NCI-H146 treated with DMSO at 0.1 percent for 48 hours (cell line): ENCODE data around the gene IFITM2.
"Not testable (repeated sequence)": the region's sequence is repeated elsewhere in the genome, so short reads cannot be mapped to it uniquely, and the experiment has no call there.

Source experiments
- DNase-seq: peaks from one replicate; lab custom pipeline; 2025; ENCODE audit not compliant: unreplicated experiment; lab: John Stamatoyannopoulos, UW

Gene IFITM2

DNA sequence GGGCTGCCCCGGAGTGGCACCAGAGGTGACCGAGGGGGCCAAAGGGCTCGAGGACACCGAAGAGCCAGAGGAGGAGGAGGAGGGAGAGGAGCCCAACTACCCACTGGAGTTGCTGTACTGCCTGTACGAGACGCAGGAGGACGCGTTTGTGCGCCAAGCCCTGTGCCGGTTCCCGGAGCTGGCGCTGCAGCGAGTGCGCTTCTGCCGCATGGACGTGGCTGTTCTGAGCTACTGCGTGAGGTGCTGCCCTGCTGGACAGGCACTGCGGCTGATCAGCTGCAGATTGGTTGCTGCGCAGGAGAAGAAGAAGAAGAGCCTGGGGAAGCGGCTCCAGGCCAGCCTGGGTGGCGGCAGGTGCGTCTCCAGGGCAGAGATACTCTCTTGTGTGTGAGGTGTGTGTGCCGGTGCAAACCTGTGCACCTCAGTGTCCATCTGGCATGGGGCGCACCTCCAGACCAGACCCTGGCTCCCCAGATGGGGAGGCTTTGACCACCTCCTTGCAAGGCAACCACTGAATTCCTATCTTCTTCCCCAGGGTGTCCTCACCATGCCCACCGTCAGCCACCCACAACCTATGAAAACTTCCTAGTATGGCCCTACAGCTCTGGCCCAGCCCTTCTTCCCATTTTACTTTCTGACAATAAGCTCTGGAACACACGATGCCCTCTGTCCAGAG lies 26.0 kb upstream of the IFITM2 start:
- no peak for DNase-seq

DNA sequence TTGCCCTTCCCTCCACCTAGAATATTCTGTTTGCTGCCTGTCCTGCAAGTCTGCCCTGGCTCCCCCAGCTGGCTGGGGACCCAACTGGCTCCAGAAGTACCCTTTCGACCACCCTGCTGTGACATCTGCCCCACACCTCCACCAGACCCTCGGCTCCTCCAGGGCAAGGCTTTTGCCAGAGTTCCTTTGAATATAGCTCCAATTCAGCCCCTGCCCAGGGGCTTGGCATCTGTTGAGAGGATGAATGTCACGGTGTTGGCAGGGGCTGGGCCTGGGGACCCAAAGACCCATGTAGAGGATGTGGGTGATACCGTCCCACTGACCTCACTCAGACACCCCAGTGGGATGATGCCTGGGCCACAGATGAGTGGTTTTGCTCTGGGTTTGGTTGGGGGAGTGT lies 25.4 kb upstream of the IFITM2 start:
- DNase-seq = no peak

DNA sequence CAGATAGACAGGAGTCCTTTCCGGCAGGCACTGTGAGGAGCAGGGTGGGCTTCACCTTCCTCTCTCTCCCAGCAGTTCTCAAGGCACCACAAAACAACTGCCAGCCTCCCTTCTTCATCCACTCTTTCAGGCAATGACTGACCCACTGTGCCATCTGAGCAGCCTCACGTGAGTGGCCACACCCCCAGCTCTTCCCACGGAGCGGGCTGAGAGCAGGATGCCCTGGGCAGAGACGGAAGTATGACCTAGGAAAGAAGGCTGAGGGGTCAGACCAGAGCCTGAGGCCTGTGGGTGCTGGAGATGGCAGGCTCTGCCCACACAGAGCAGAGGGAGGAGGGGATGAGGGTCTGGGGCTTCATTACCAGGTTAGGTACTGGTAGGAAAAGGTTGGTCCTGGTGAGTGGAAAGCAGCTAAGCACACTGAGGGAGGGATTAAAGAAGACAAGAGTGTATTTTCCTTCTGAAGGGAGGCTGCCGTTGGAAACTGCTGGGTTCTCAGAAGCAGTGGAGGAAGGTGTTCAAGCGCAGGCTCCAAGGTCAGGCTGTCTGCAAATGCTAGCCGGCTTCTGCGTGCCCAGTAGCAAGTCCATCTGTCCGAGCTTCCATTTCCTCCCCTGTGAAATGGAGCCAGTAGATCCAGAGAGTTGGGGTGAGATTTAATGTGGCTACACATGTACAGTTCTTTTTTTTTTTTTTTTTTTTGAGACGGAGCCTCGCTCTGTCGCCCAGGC lies 24.8 kb upstream of the IFITM2 start:
- no peak for DNase-seq

DNA sequence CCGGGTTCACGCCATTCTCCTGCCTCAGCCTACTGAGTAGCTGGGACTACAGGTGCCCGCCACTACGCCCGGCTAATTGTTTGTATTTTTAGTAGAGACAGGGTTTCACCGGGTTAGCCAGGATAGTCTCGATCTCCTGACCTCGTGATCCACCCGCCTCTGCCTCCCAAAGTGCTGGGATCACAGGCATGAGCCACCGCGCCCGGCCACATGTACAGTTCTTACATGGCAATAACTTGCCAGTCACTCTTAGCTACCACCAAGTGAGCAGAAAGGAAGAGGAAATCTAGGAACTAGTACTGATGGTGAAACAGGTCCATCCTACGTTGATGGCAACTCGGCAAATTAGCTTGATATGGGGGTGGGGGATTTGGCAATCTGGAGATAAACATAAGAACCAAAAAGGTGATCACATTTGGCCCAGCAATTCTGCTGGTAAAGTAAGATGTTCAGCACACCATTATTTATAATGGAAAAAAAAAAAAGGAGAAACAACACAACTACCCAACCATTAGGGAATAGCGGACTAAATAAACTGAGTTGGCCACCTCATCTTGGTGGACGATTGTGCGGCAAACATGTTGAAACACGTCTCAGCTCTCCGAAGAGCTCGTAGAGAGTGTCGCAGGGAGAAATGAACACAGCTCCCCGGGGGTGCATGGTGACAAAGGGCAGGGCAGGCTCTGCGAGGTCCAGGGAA lies 24.1 kb upstream of the IFITM2 start:
- DNase-seq = no peak

DNA sequence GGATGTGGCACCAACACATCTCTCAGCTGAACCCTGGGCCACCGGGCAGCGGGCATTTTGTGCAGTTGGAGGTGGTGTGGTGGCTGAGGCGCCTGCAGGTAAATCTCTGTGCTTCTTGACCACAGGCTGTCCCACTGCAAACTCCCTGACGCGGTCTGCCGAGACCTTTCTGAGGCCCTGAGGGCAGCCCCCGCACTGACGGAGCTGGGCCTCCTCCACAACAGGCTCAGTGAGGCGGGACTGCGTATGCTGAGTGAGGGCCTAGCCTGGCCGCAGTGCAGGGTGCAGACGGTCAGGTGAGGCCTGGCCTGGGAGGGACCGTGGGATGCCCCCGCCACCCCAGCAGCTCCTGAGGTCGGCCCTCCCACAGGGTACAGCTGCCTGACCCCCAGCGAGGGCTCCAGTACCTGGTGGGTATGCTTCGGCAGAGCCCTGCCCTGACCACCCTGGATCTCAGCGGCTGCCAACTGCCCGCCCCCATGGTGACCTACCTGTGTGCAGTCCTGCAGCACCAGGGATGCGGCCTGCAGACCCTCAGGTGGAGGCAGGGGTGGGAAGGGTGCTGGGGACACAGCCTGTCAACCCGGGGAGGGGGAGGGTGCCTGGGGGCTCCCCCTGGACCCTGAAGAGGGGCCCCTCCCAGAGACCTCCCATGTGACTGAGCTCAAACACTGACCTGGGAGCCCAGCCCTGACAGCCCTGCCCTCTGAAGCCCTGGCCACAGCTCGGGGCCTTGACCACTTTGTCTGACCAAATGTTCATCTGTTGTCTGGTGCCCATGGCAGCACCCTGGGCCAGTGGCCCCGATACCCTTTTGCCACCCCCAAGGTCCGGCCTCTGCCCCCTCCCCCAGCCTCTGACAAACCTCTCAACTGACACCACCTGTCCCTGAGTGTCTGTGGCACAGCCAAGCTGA lies 23.3 kb upstream of the IFITM2 start:
- DNase-seq = no peak

DNA sequence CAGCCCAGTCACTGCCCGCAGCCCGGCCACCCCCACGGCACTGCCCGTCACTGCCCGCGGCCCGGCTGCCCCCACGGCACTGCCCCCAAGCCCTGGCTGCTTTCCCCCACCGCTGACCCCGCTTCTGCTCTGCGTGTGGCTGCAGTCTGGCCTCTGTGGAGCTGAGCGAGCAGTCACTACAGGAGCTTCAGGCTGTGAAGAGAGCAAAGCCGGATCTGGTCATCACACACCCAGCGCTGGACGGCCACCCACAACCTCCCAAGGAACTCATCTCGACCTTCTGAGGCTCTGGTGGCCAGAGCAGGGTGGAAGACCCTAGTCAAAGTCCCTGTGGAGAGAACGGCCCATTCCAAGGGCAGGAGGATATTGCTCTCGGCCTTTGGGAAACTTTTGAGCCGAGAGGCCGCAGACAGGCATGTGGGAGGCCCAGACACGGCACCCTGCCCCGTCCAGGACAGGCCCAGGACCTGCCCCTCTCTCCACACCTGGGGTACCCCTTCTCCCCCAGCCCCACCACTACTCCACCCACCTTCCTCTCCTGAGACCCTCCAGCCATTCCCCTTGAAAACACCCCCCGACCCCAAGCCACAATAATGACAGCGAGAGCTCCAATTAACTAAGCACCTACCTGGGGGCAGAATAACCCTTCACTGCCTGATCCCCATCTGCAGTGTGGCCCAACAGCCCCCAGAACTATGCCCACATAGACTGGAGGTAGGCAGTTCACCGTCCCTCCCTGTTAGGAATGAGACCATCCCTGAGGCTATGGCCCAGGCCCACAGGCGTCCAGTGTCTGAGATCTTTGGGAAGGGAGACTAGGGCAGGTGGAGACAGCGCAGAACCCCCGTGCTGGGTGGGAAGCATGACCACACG lies 22.4 kb upstream of the IFITM2 start:
- DNase-seq = no peak

DNA sequence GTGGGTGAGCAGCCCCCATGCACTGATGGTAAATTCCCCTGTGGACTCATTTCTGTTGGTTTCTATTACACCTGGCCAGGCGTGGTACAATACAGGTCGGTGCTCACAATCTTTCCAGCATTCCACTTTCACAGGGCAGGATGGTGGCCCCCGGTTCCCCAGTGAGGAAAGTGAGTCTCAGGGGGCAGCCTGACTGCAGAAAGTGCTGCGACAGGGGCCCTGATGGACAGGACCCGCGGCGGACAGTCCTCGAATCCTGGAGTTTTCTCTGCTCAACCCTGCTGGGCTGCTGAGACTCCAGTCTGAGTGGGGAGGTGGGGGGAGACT lies 21.8 kb upstream of the IFITM2 start:
- no peak for DNase-seq

DNA sequence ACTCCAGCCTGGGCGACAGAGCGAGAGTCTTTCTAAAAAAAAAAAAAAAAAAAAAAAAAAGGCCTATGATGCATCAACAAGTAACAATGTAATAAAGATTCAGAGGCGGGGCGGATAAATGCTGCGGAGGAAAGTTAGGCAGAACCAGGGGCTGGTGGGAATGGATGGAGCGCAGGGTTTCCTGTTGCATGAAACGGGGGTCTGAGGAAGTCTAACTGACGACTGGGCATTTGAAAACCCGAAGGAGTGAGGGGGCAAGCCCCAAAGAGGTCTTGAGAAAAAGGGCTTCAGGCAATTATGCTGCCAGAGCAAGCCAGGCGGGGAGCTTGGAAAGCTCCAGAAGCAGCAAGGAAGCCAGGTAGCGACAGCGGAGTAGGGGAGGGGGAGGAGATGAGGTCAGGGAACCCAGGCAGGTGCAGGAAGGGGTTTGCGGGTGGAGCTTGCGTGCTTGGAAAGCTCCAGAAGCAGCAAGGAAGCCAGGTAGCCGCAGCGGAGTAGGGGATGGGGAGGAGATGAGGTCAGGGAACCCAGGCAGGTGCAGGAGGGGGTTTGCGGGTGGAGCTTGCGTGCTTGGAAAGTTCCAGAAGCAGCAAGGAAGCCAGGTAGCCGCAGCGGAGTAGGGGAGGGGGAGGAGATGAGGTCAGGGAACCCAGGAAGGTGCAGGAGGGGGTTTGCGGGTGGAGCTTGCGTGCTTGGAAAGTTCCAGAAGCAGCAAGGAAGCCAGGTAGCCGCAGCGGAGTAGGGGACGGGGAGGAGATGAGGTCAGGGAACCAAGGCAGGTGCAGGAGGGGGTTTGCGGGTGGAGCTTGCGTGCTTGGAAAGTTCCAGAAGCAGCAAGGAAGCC lies 20.4 kb upstream of the IFITM2 start:
- not testable (repeated sequence) for DNase-seq

DNA sequence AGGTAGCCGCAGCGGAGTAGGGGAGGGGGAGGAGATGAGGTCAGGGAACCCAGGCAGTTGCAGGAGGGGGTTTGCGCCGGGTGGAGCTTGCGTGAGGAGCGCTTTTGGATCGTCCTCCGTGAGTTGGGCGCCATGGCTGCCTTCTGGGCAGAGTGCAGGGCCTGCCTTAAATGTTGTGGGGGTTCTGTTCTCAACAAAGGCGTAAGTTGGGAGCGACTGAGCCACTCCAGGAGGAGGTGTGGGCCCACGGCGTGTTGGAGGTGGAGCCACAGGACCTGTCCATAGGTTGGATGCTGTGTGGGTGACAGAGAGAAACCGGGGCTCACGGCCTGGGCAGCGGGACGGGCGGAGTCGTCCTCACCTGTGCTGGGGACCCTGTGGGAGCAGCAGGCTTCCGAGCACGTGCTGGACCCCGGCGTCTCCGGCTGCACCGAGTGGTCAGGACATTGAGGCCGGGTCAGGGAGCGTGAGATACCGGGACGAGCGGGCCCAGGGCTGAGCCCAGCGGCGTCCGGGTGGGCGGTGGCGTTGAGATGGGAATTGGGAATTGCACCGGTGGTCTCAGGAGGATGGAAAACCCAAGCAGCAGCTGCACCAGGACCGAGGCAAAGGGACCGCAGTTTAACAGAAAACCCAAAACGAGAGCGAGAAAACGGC lies 19.7 kb upstream of the IFITM2 start:
- no peak for DNase-seq

DNA sequence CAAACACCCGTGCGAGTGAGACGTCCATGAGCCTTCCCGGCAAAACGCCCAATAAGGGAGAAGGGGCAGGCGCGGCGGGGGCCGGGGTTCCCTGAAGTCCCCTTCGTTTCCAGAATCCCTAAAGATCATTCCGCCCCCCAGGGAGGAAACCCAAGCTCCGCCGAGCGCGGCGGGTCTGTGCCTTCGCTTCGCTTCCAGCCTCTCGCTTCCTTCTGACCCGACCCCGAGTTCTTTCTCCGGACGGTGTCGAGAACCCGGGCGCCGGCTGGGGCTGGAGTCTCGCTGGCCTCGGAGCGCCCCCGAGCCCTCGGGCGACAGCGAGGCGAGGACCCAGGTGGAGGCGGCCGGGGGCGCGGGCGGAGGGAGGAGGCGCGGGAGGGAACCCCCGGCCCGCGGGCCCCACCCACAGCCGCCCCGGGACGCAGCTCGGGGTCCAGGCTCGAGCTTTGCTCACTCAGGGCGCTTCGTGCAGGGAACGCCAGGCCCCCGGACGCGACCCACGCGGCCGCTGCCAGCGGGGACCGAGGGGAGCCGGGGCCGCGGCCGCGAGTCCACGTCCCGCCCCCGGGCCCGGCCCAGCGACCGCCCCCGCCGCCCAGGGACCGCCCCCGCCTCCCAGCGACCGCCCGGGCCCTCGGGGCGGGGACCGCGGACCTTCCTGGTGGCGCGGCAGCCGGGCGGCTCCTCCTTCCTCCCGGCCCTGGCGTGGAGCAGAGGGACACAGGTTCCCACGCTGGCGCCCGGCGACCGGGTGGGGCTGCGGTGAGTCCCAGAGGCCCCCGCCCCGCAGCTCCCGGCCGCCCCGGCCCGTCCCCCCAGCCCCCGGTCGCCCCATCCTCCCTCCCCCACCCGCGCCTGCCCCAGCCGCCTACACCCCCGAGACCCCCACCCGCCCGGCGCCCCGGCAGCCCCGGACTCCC lies 18.9 kb upstream of the IFITM2 start, which contains the start of gene PGGHG:
Gene PGGHG (plus strand): TSS at position 649 of the 920 bp plus-strand sequence. CDS start 691 bp downstream, outside the sequence.
- no peak for DNase-seq

DNA sequence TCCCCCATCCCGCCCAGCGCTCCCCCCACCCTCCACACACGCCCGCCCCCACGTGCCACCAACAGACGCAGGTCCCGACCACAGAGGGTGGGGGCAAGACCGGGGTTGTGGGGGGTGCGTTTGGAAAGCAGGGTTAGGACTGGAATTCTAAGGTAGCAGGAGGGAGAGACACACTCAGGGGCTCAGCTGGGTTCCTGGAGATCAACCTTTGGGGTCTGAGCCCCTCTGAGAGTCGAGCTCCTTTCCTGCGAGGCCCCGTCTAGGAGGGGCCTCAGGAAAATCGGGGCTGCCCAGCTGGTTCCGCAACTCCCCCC lies 18.3 kb upstream of the IFITM2 start:
- DNase-seq = no peak

DNA sequence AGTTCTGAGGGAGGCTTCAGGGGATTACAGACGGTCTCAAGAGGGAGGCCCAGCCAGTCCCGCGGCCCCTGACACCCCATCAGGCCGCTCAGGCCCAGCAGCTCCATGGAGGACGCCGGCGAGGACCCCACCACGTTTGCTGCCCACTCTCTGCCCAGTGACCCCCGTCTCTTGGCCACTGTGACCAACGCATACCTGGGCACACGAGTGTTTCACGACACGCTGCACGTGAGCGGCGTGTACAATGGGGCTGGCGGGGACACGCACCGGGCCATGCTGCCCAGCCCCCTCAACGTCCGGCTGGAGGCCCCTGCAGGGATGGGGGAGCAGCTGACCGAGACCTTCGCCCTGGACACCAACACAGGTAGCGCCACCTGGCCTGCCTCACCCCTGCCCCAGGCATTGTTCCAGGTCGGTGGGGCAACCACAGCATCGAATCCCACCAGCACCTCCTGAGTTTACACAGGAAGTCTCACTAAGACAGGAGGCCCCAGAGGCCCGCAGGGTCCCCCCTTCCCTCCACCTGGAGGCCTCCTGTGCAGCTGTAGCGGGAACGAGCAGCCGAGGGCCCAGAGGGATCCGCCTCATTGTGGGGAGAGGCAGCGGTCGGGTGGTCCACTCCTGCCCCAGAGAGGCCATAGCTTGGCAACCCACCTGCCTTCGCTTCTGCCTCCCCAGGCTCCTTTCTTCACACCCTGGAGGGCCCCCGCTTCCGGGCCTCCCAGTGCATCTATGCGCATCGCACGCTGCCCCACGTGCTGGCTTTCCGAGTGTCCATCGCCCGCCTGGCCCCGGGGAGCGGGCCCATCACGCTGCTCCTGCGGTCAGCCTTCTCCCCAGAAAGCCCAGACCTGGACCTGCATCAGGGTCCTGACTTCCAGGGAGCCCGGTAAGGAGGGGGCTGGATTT lies 17.6 kb upstream of the IFITM2 start:
- no peak for DNase-seq

DNA sequence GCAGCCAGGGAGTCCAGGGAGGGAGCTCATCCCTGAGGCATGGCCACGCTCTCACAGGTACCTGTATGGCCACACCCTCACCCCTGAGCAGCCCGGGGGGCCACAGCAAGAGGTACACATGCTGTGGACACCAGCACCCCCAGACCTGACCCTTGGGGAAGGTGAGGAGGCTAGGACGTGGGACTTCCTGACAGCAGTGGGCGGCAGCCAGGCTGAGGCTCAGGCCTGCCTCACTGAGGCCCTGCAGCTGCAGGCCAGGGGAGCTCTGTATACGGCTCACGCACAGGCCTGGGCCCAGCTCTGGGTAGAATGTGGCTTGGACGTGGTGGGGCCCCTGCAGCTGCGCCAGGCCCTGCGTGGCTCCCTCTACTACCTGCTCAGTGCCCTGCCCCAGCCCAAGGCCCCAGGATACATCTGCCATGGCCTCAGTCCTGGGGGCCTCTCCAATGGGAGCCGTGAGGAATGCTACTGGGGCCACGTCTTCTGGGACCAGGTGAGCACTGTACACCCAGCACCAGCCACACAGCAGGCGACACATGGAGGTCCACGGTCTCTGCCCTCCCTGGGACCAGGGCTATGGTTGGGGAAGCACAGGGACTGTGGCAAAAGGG lies 16.9 kb upstream of the IFITM2 start:
- no peak for DNase-seq

DNA sequence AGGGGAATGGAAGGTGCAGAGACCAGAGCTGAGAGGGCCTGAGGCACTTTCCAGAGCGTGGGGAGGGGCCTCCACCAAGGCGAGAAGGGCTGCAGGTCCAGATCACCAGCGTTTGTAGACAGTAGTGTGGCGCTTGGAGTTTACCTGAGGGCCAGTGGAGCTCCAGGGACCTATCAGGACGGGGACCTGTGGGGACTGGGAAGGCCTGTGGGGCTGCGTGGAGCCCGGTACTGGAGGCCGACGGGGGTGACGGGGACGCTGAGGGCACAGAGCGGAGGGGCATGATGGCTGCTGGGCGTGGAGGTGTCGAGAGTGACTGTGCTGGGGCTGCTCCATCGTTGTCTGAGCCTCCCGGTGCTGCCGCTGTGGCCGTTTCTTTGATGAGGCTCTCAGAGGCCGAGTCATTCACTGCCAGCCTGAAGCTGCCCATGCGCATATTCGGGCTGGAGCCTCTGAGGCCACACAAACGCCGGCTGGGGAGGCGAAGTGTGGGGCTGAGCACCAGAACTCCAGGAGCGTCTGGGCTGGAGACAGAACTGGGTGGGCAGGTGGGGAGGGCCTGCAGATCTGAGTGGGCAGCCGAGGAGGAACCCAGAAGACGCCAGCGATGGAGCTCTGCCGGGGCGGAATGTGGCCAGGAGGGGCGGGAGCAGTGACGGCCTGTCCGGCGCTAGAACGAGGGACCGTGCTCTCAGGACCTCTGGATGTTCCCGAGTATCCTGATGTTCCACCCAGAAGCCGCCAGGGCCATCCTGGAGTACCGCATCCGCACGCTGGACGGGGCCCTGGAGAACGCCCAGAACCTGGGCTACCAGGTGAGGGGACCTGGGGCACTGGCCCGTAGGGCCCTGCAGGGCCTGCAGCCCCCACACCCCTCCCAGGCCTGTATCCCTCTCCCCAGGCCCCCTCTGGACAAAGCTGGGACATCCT lies 16.1 kb upstream of the IFITM2 start:
- DNase-seq = no peak
